HG03378 (cell line): ENCODE measurements around the gene ZFYVE19.

Source experiments
- ATAC-seq: cut with Tn5 transposase; IDR thresholded peaks from one replicate; pipeline ENCODE4 v1.9.1; 2021; ENCODE audit warnings: mild to moderate bottlenecking, moderate library complexity; ENCODE audit not compliant: unreplicated experiment

ZFYVE19 gene

DNA sequence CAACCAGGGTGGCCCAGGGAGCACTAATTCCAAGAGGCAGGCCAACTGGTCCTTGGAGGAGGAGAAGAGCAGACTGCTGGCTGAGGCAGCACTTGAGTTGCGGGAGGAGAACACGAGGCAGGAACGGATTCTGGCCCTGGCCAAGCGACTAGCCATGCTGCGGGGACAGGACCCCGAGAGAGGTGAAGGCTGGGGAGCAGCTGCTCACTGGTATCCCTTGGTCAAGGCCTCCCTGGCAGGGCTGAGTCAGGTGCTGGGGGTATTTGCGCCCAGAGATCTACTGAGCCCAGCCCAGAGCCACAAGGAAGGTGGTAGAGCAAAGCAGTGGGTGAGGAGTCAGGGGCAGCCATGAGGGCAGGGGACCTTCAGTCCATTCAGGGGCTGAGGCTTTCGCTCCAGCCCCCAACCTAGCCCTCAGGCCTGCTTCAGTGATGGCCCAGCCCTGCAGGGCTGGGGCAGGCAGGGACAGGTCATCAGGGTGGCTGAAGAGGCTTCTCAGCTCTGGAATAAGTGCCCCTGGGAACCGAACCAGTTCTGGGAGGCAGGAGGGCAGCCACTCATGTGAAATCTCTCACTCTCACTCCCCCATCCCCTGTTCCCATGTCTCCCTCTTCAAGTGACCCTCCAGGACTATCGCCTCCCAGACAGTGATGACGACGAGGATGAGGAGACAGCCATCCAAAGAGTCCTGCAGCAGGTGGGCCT is 6.0 kb downstream of the ZFYVE19 start:
- ATAC-seq = no peak

GRCh38 chr15:40815042-40815698 is 8.3 kb downstream of the ZFYVE19 start:
- no peak for ATAC-seq

- ATAC-seq = no peak
These were observed 12.2 kb downstream of the ZFYVE19 start for GRCh38 chr15:40819048-40819447.

GRCh38 chr15:40821195-40821594 is 14.3 kb downstream of the ZFYVE19 start:
- ATAC-seq = no peak

DNA sequence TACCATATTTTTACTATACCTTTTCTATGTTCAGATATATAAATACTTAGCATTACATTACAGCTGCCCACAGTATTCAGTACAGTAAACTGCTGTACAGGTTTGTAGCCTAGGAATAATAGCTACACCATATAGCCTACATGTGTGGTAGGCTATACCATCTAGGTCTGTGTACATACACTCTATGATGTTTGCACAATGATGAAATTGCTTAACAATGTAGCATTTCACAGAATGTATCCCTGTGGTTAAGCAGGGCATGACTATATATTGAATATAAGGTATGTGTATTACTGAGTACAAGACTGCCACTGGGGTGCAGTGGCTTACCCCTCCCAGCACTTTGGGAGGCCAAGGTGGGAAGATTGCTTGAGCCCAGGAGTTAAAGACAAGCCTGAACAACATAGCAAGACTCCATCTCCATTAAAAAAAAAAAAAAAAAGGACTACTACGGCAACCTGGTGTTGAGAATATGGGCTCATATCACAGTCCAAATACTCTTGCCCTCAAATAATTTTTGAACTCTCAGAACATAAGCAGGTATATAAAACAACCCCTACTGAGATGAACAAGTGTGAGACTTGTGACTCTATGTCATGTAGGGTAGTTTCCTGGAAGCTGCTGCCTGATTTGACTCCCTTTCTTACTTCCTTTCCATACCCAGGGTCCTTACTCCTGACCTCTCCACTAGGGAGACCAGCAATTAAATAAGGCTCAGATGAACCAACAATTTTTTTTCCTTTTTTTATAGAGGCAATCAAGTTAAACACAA is 16.9 kb downstream of the ZFYVE19 start:
- ATAC-seq = no peak

DNA sequence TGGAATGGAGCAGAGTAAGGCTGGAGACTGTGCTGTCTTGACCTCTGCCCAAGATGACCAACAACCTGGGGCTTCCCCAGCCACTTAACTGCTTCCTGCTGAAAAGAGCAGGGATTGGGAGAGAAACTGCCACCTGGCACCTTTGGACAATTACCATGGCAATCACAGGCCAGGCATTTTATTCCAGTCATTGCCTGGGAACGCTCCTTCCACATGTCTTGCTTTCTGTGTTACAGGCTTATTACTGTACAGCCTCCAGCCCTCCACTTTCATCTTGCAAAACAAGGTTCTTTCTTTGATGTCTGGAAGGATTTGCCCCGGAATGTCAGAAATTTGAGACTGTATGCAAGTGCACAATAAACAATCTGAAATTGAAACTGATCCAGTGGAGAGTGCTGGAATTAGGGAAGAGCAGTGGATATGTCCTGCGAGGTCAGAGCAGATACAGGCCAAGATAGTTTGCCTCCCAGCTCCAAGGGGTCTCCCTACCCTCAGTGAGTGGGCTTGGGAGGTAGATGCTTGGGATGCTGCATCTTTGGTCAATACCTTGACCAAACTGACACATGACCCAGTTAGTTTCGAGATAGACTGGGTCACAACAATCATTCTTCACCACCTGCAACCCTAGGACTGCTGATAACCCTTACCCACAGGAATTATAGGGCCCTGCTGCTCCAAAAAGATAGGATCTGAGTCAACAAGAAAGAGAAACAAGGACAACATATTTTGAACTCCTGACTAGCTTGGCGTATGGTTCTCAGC is 19.0 kb downstream of the ZFYVE19 start:
- no peak for ATAC-seq

DNA sequence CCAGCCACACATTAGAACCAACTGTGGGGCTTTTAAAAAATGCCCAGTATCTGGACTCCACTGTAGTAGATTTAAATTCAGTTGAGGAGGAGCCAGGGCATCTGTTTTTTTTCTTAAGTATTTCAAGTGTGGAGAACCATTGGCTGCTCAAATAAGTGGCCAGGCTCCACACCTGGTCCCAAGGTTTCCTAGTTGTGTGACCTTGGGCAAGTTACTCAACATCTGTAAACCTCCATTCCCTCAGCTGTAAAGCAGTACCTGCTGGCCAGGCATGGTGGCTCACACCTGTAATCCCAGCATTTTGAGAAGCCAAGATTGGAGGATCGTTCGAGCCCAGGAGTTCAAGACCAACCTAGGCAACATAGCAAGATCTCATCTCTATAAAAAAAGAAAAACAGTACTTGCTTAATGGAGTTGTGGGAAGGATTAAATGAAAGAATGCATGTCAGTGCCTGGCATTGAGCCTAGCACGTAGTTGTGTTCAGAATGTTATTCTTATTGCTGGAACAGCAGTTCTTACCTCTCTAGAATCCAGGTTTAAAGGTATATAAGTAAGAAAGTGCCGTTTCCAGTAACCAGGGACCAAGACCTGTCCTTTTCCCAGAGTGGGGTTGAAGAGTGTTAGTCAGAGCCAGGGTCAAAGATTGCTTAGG is 19.7 kb downstream of the ZFYVE19 start:
- ATAC-seq = no peak

GRCh38 chr15:40828447-40829036 is 21.7 kb downstream of the ZFYVE19 start, which contains the start of gene PPP1R14D:
Gene PPP1R14D, minus strand, starts transcription at chr15:40828708. Its CDS starts 67 bp downstream, at chr15:40828641.
- ATAC-seq = no peak

GRCh38 chr15:40829115-40829514 is 22.2 kb downstream of the ZFYVE19 start:
- ATAC-seq = no peak

- ATAC-seq = no peak
These were observed 24.0 kb downstream of the ZFYVE19 start for GRCh38 chr15:40830884-40831283.

DNA sequence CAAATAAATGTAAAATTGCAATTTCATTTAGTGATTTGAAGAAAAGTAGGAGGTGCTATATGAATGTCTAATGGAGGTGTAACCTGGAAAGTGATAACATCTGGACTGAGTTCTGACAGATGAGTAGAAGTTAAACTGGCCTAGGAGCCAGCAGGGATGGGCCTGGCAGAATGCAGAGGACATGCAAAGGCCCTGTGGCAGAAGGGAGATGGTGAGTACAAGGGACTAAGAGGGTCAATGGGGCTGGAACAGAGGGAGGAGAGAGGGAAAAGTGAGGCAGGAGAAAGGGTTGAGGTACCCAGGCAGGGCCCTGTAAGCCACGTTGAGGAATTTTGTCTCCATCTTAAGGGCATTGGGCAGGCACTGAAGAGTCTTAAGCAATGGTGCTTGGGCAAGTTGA is 25.0 kb downstream of the ZFYVE19 start:
- no peak for ATAC-seq

GRCh38 chr15:40832903-40833302 is 26.0 kb downstream of the ZFYVE19 start:
- ATAC-seq = no peak

- ATAC-seq = no peak
These were observed 29.1 kb downstream of the ZFYVE19 start for GRCh38 chr15:40836020-40836419.

DNA sequence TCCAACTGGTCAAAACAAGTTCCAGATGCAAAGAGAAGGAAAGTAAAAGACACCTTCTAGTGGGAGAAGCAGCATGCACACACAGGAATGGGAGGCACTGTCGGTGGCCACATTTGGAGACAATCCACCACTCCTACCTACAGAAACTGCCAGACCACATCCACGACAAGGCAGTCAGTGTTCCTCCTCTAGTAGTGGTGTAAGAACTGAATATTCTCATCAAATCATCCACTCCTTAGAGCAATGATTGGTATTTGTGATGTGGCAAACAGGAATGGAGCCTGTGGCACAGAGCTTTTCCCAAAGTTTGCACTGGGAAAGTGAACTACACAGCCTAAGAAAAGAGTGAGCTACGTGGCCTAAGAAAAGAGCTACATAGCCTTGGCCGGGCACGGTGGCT is 31.9 kb downstream of the ZFYVE19 start:
- ATAC-seq = no peak

DNA sequence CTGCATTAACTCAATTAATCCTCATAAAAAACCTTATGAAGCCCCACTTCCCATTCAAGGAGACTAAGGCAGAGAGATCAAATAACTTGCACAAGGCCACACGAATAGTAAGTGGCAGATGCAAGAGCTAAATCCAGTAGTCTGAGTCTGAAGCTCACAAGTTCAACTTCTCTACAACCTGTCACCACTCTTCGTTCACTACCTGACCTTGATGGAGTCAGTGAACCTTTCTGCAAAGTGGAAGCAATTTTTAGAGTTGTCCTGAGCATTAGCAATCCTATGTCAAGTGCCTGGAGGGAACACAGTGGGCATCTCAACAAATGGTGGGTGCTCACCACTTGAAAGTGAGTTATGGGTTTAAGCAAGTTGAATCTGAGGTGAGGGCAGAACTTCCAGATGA is 34.9 kb downstream of the ZFYVE19 start:
- ATAC-seq = no peak

GRCh38 chr15:40843261-40843884 is 36.5 kb downstream of the ZFYVE19 start:
- no peak for ATAC-seq

DNA sequence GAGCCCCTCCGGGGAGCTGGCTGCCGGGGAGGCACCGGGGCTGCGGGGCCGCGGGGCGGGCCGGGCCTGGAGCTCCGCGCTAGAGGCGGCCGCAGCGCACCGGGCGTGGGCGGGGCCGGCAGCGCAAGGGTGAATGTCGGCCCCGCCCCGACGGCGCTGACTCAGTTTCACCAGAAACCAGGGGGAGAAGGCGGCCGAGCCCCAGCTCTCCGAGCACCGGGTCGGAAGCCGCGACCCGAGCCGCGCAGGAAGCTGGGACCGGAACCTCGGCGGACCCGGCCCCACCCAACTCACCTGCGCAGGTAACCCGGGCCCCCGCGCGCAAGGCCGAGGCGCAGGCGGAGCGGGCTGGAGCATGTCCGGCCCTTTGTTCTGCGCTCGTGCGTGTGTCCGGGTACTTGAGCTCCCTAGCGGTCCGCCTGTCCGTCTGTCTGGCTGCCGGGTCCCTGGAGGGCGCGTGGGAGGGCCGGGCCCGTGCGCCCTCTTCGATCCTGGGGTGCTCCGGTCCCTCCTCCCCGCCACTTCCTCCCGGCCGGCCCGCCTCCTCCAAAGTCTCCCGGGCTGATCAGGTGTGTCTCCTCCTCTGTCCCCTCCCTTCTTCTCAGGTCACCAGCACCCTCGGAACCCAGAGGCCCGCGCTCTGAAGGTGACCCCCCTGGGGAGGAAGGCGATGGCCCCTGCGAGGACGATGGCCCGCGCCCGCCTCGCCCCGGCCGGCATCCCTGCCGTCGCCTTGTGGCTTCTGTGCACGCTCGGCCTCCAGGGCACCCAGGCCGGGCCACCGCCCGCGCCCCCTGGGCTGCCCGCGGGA is 37.2 kb downstream of the ZFYVE19 start, which contains the start of gene SPINT1:
SPINT1 (plus strand) TSS at position 164 of the 811 bp plus-strand sequence; CDS start at position 671, 507 bp downstream.
- no peak for ATAC-seq

- no peak for ATAC-seq
These were observed 37.8 kb downstream of the ZFYVE19 start for GRCh38 chr15:40844696-40845030.

DNA sequence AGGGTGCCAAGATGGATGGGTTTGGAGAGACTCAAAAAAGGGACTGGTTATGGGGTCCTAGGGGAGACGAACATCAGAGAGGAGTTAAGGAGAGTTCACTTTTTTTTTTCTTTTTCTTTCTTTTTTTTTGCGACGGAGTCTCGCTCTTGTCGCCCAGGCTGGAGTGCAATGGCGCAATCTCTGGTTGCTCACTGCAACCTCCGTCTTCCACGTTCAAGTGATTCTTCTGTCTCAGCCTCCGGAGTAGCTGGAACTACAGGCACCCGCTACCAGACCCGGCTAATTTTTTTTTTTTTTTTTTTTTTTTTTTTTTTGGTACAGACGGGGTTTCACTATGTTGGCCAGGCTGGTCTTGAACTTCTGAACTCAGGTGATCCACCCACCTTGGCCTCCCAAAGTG is 38.1 kb downstream of the ZFYVE19 start:
- no peak for ATAC-seq
